NT2/D1 (cell line): ENCODE results near the gene ZNF24.
A peak's percentile ranks its signal among the peaks of the same experiment; 100 is the strongest.

Experiments
- DNase-seq: peaks from one replicate; pipeline ENCODE4 v3.0.0-alpha.2; 2011; ENCODE audit warnings: low read depth, low spot score
- H3K27me3 ChIP-seq: 2 replicates; pipeline ENCODE4 v1.6.0; 2011; ENCODE audit warnings: mild to moderate bottlenecking; ENCODE audit not compliant: insufficient read length, insufficient read depth
- H3K36me3 ChIP-seq: 2 replicates; pipeline ENCODE4 v1.6.1; 2011; ENCODE audit warnings: mild to moderate bottlenecking, low read length, mixed read lengths; ENCODE audit not compliant: insufficient read depth, insufficient read length
- H3K4me1 ChIP-seq: 2 replicates; pipeline ENCODE4 v1.5.1; 2011; ENCODE audit not compliant: insufficient read depth, insufficient read length
- H3K4me3 ChIP-seq: 2 replicates; pipeline ENCODE4 v1.5.1; 2011; ENCODE audit warnings: low read depth; ENCODE audit not compliant: insufficient read length
- H3K9ac ChIP-seq: 2 replicates; pipeline ENCODE4 v1.6.0; 2011; ENCODE audit warnings: low read depth; ENCODE audit not compliant: insufficient read length
- H3K9me3 ChIP-seq: 2 replicates; pipeline ENCODE4 v1.5.1; 2011; ENCODE audit warnings: mild to moderate bottlenecking, low read length; ENCODE audit not compliant: insufficient read depth
- SUZ12 ChIP-seq: IDR thresholded peaks from 2 replicates; pipeline ENCODE4 v1.6.1; 2011; ENCODE audit not compliant: insufficient read length, insufficient read depth; ENCODE audit errors: extremely low read depth
- YY1 ChIP-seq: IDR thresholded peaks from 2 replicates; pipeline ENCODE4 v1.6.1; 2011; ENCODE audit not compliant: insufficient read length, insufficient read depth
- ZNF274 ChIP-seq: IDR thresholded peaks from 2 replicates; pipeline ENCODE4 v1.6.1; 2011; ENCODE audit warnings: mild to moderate bottlenecking, low read depth, low read length

ZNF24 gene

GRCh38 chr18:35343936-35344735, at the start of gene ZNF24:
TSS of gene ZNF24 (minus strand) at chr18:35344420. CDS start at chr18:35340650, 3,770 bp downstream.
- Histone ChIP-seq H3K4me3 (peak within 1 kb of the TSS; percentile 90), H3K36me3 (peaks cover 33% of the 10 kb centered on the region), H3K4me1 (no peaks in the 10 kb centered on the region), H3K9ac (peak within 1 kb of the TSS; percentile 97), H3K9me3 (no peaks in the 10 kb centered on the region), H3K27me3 (no peaks in the 10 kb centered on the region)
- DNase-seq = peak; percentile 80
- no peak for TF ChIP-seq YY1
- no peak for TF ChIP-seq ZNF274
- no peak for TF ChIP-seq SUZ12

GRCh38 chr18:35393716-35394115, 49.5 kb upstream of the ZNF24 start:
- no peaks in the 10 kb centered on the region for H3K36me3 ChIP-seq
- no peak for DNase-seq
- no peak overlapping the region for H3K4me3 ChIP-seq
- no peaks in the 10 kb centered on the region for H3K4me1 ChIP-seq
- peaks cover 13% of the 10 kb centered on the region for H3K9me3 ChIP-seq
- H3K27me3 ChIP-seq = no peaks in the 10 kb centered on the region
- H3K9ac ChIP-seq = no peak overlapping the region
- TF ChIP-seq ZNF274 = no peak
- no peak for TF ChIP-seq YY1
- no peak for TF ChIP-seq SUZ12

- Histone ChIP-seq H3K4me3 (no peak overlapping the region), H3K27me3 (no peaks in the 10 kb centered on the region), H3K9me3 (peaks cover 13% of the 10 kb centered on the region), H3K36me3 (no peaks in the 10 kb centered on the region), H3K9ac (no peak overlapping the region), H3K4me1 (no peaks in the 10 kb centered on the region)
- no peak for DNase-seq
- TF ChIP-seq SUZ12 = no peak
- no peak for TF ChIP-seq ZNF274
- no peak for TF ChIP-seq YY1
These were observed 48.2 kb upstream of the ZNF24 start for GRCh38 chr18:35392375-35392774.

- Histone ChIP-seq H3K36me3 (no peaks in the 10 kb centered on the region), H3K9me3 (peaks cover 13% of the 10 kb centered on the region), H3K4me3 (no peak overlapping the region), H3K27me3 (no peaks in the 10 kb centered on the region), H3K9ac (no peak overlapping the region), H3K4me1 (no peaks in the 10 kb centered on the region)
- no peak for DNase-seq
- TF ChIP-seq SUZ12 (no peak), YY1 (no peak), ZNF274 (no peak)
These were observed 46.9 kb upstream of the ZNF24 start for GRCh38 chr18:35390951-35391700.

- H3K4me1 ChIP-seq = no peaks in the 10 kb centered on the region
- H3K9me3 ChIP-seq = peaks cover 13% of the 10 kb centered on the region
- DNase-seq = no peak
- TF ChIP-seq SUZ12 = no peak
- TF ChIP-seq ZNF274 = no peak
- TF ChIP-seq YY1 = no peak
- no peak overlapping the region for H3K4me3 ChIP-seq
- no peaks in the 10 kb centered on the region for H3K27me3 ChIP-seq
- no peak overlapping the region for H3K9ac ChIP-seq
- no peaks in the 10 kb centered on the region for H3K36me3 ChIP-seq
These were observed 44.9 kb upstream of the ZNF24 start for GRCh38 chr18:35389095-35389618.

- Histone ChIP-seq H3K36me3 (no peaks in the 10 kb centered on the region), H3K9me3 (peaks cover 5% of the 10 kb centered on the region), H3K9ac (no peak overlapping the region), H3K4me1 (no peaks in the 10 kb centered on the region), H3K27me3 (no peaks in the 10 kb centered on the region), H3K4me3 (no peak overlapping the region)
- no peak for TF ChIP-seq YY1
- no peak for TF ChIP-seq ZNF274
- TF ChIP-seq SUZ12 = no peak
- DNase-seq = no peak
These were observed 42.9 kb upstream of the ZNF24 start for GRCh38 chr18:35387152-35387571.
